Chondrocyte (in vitro differentiated cells): Measurements from ENCODE around the gene DNM3. TPM values are rescaled to one million over a fixed set of nuclear protein-coding genes. Genes with fewer than 3 reads are reported as not detected.
A peak's percentile ranks its signal among the peaks of the same experiment; 100 is the strongest.

Source experiments
- DNase-seq: peaks from one replicate; pipeline ENCODE4 v3.0.0; 2021; ENCODE audit warnings: mixed read lengths, low spot score
- H3K27ac Mint-ChIP-seq: one replicate; pipeline ENCODE4 v1.8.0; 2021; ENCODE audit warnings: mild to moderate bottlenecking, moderate library complexity, mixed read lengths; ENCODE audit not compliant: unreplicated experiment
- H3K27me3 Mint-ChIP-seq: 2 replicates; pipeline ENCODE4 v1.8.0; 2021; ENCODE audit warnings: low read depth, mixed read lengths
- H3K36me3 Mint-ChIP-seq: 2 replicates; pipeline ENCODE4 v1.8.0; 2021; ENCODE audit warnings: low read depth, mixed read lengths
- H3K4me1 Mint-ChIP-seq: 2 replicates; pipeline ENCODE4 v1.8.0; 2021; ENCODE audit warnings: low read depth, mild to moderate bottlenecking, mixed read lengths
- H3K4me3 Mint-ChIP-seq: one replicate; pipeline ENCODE4 v1.8.0; 2021; ENCODE audit warnings: mild to moderate bottlenecking, moderate library complexity, mixed read lengths; ENCODE audit not compliant: unreplicated experiment
- H3K9me3 Mint-ChIP-seq: 2 replicates; pipeline ENCODE4 v1.8.0; 2021; ENCODE audit warnings: low read depth, mixed read lengths
- total RNA-seq: library from RNA; stranded (reverse); gene quantifications from 3 replicates; pipeline ENCODE4 v1.2.1, GENCODE V29; 2021
- TF ChIP-seq, protein P1 (sequence below): fragments of 200-600 bp; sonication (generic); IDR thresholded peaks from 2 replicates; pipeline ENCODE4 v1.5.0; 2021; ENCODE audit warnings: antibody characterized with exemption, mild to moderate bottlenecking, moderate library complexity

DNM3 gene
- total RNA-seq, 1 donor from 2014 or later: 12.4 TPM

DNA sequence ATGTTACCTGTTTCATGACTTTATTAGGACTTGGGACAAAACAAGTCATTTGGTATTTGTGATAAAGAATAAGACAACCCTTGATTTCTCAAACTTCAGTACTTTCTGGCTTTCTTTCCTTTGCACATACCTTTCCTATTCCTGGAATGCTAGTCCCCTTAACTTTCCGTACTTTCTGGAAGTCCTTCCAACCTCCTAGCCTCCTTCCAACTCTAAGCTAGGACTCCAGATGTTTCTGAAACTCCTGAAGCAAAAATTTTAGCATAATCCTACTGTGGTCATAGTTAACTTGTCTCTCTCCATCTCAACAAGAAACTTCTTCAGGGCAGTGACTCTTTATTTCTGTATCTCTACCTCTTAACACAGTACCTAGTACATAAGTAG, 559.4 kb downstream of the DNM3 start:
- DNase-seq: no peak
- Mint-ChIP-seq H3K27me3 (no peaks in the 10 kb centered on the region), H3K4me1 (peaks cover 78% of the 10 kb centered on the region), H3K36me3 (peaks cover 4% of the 10 kb centered on the region), H3K4me3 (no peak overlapping the region), H3K9me3 (no peaks in the 10 kb centered on the region), H3K27ac (peak overlapping the region; percentile 96)
- TF ChIP-seq, protein P1, sequence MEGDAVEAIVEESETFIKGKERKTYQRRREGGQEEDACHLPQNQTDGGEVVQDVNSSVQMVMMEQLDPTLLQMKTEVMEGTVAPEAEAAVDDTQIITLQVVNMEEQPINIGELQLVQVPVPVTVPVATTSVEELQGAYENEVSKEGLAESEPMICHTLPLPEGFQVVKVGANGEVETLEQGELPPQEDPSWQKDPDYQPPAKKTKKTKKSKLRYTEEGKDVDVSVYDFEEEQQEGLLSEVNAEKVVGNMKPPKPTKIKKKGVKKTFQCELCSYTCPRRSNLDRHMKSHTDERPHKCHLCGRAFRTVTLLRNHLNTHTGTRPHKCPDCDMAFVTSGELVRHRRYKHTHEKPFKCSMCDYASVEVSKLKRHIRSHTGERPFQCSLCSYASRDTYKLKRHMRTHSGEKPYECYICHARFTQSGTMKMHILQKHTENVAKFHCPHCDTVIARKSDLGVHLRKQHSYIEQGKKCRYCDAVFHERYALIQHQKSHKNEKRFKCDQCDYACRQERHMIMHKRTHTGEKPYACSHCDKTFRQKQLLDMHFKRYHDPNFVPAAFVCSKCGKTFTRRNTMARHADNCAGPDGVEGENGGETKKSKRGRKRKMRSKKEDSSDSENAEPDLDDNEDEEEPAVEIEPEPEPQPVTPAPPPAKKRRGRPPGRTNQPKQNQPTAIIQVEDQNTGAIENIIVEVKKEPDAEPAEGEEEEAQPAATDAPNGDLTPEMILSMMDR: no peak

DNA sequence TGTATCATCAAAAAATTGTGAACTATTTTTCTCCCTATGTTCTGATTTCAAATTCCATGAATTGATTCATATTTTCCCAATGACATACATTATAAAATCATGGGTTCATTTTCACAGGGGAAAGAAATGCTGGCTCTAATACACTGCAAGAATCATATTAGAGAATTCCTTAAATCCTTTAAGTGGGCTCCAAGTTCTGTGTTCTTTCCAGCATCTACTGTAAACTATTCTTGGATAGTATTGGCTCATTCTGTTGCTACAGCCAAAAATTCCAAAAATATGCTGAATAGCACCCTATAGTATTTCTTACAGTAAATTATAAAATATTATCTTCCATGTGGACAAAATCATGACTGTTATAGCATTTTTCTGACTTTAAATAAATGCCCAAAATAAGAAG, 560.2 kb downstream of the DNM3 start:
- peak overlapping the region; percentile 96 for H3K27ac Mint-ChIP-seq
- no peaks in the 10 kb centered on the region for H3K9me3 Mint-ChIP-seq
- TF ChIP-seq, protein P1: no peak
- DNase-seq: no peak
- peaks cover 71% of the 10 kb centered on the region for H3K4me1 Mint-ChIP-seq
- H3K4me3 Mint-ChIP-seq: no peak overlapping the region
- peaks cover 3% of the 10 kb centered on the region for H3K36me3 Mint-ChIP-seq
- no peaks in the 10 kb centered on the region for H3K27me3 Mint-ChIP-seq

DNA sequence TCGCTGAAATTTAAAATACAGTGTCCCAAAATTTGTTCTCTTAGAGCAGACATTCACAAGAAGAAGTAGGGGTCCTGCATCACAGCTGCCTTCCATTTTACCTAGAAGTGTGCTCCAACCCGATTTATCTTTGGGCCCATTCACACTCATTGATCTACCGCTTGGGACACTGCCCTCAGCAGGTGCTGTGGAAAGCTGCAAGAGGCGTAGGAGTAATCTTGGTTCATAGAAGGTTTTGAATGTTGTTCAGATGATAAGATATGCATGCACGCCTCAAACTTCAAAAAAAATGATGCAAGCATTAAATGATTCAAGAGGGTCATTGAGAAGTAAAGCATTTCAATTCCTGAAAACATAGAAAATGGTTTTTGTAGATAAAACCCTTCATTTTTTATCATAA, 560.6 kb downstream of the DNM3 start:
- no peaks in the 10 kb centered on the region for H3K27me3 Mint-ChIP-seq
- peaks cover 3% of the 10 kb centered on the region for H3K36me3 Mint-ChIP-seq
- TF ChIP-seq, protein P1: peak; percentile 50
- H3K4me1 Mint-ChIP-seq: peaks cover 70% of the 10 kb centered on the region
- H3K4me3 Mint-ChIP-seq: no peak overlapping the region
- H3K27ac Mint-ChIP-seq: peak overlapping the region; percentile 69
- H3K9me3 Mint-ChIP-seq: no peaks in the 10 kb centered on the region
- no peak for DNase-seq

DNA sequence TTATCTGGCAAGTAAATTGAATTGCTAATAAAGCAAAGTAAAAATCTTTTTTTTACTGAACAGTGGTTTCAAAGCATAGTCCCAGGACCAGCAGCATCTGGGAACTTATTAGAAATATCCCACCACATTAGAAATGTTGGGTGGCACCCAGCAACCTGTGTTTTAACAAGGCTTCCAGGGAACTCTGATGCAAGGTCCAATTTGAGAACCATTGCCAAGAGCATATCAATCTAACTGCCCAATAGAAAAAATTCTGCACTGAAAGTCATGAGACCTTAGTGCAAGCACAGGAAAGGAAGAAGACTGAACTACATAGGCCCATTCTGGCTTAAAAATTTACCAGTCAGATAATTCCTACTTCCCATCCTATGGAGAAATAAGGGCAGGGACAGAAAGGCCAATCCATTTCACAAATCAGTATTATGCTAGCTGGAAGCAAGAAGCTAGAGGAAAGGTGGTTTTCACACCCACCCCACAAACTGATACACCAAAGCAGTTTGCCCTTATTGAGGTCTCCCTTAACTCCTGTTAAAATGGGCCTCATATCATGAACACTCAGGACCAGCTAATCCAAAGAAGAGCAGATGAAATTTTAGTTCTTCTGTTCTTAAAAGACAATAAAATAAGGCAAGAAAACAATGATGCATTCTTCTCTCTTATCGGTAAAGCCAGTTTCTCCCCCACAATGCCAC, 561.7 kb downstream of the DNM3 start:
- no peak for DNase-seq
- Mint-ChIP-seq H3K27ac (no peak overlapping the region), H3K4me1 (peaks cover 58% of the 10 kb centered on the region), H3K9me3 (no peaks in the 10 kb centered on the region), H3K4me3 (no peak overlapping the region), H3K27me3 (no peaks in the 10 kb centered on the region), H3K36me3 (peaks cover 3% of the 10 kb centered on the region)
- TF ChIP-seq, protein P1: no peak

DNA sequence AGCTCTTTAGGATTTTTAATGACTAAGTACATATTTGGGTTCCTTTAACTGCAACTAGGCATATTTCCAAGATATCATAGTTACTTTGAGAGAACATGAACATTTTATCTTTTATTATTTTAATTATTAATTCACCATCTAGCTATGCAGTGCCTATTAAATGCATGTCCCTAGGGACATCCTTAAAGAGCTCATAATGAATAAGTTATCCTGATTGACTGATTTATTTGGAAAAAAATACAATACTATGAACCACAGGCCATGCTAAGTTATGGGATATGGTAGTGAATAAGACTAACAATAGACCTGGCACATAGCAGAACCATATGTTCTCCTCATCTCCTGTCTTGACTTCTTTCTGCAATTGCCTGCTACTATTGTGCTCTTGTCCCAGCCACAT, 562.8 kb downstream of the DNM3 start:
- H3K4me3 Mint-ChIP-seq: no peak overlapping the region
- H3K9me3 Mint-ChIP-seq: no peaks in the 10 kb centered on the region
- TF ChIP-seq, protein P1: no peak
- no peak for DNase-seq
- H3K27me3 Mint-ChIP-seq: no peaks in the 10 kb centered on the region
- peaks cover 3% of the 10 kb centered on the region for H3K36me3 Mint-ChIP-seq
- H3K4me1 Mint-ChIP-seq: peaks cover 58% of the 10 kb centered on the region
- no peak overlapping the region for H3K27ac Mint-ChIP-seq
